GM13976 (cell line): ENCODE results near the gene NBEAL2.

Experiments used
- DNase-seq: peaks from one replicate; pipeline ENCODE4 v3.0.0; 2012; ENCODE audit warnings: low spot score
- in situ Hi-C: fragments of 300-500 bp; cut with MboI; formaldehyde crosslinking; loops from one replicate; pipeline ENCODE4 v1.12.0; 2022; ENCODE audit warnings: low sequenced_read_pairs, mixed read lengths, inconsistent platforms; ENCODE audit not compliant: unreplicated experiment
- TF ChIP-seq, protein P1 (sequence below): IDR thresholded peaks from 2 replicates; pipeline ENCODE4 v1.5.1; 2012; ENCODE audit warnings: borderline replicate concordance, mild to moderate bottlenecking; ENCODE audit not compliant: insufficient read depth; ENCODE audit errors: extremely low read depth, missing control alignments, control extremely low read depth

The NBEAL2 gene

DNA sequence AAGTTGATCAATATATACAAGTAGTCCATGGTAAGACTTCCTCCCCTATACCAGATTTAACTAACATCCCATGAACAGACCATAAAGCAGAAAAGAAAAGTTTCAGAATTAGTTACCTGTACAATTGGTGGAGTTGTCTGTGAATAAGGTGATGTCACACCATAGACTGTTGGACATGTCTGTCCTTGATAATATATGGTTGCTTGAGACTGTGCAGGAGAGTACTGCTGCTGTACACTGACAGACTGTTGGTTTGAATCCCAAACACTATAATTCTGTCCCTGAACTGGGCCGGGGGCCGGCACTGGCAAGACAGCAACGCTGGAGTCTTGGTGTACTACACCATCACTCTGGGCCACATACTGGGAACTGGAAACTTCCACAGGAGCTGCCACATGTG lies 77.2 kb downstream of the NBEAL2 start:
- TF ChIP-seq, protein P1, sequence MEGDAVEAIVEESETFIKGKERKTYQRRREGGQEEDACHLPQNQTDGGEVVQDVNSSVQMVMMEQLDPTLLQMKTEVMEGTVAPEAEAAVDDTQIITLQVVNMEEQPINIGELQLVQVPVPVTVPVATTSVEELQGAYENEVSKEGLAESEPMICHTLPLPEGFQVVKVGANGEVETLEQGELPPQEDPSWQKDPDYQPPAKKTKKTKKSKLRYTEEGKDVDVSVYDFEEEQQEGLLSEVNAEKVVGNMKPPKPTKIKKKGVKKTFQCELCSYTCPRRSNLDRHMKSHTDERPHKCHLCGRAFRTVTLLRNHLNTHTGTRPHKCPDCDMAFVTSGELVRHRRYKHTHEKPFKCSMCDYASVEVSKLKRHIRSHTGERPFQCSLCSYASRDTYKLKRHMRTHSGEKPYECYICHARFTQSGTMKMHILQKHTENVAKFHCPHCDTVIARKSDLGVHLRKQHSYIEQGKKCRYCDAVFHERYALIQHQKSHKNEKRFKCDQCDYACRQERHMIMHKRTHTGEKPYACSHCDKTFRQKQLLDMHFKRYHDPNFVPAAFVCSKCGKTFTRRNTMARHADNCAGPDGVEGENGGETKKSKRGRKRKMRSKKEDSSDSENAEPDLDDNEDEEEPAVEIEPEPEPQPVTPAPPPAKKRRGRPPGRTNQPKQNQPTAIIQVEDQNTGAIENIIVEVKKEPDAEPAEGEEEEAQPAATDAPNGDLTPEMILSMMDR: no peak
- in situ Hi-C loops: no loop called here
- no peak for DNase-seq

DNA sequence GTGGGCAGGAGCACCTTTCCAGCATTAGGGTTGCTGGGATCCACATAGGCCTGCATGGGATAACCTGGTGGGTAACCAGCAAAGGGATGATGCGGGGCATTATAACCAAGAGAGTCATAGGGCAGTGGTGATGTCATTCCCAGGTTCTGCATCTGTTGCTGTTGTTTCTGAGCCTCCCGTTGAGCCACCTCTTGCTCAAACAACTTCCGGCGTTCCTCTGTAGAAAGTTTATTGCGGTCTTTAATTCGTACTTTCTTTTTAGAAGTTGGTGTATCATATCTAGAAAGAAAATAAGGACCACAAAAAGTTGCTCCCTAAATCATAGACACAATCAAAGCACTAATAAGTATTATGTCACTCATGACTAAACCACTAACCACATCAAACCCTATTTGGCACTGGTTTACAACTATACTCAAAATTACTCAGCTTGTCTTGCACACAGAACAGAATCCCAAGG lies 77.8 kb downstream of the NBEAL2 start:
- in situ Hi-C loops: no loop called here
- TF ChIP-seq, protein P1: no peak
- peak; percentile 25 for DNase-seq
